ENCODE results near the gene CORO6.

Gene CORO6

GRCh38 chr17:29612404-29613280, 10.1 kb downstream of the CORO6 start:
- DNase-seq = no peak

- DNase-seq = no peak
These were observed 10.7 kb downstream of the CORO6 start for GRCh38 chr17:29612094-29612403.

- DNase-seq = no peak
These were observed 11.2 kb downstream of the CORO6 start for GRCh38 chr17:29611351-29612093.

- no peak for DNase-seq
These were observed 12.3 kb downstream of the CORO6 start for GRCh38 chr17:29610395-29610794.

- no peak for DNase-seq
These were observed 13.7 kb downstream of the CORO6 start for GRCh38 chr17:29608986-29609385.

GRCh38 chr17:29607557-29608195, 15.0 kb downstream of the CORO6 start:
- DNase-seq = no peak

- no peak for DNase-seq
These were observed 19.5 kb downstream of the CORO6 start for GRCh38 chr17:29603109-29603674.

- no peak for DNase-seq
These were observed 25.1 kb downstream of the CORO6 start for GRCh38 chr17:29597361-29598172.

GRCh38 chr17:29596811-29597210, 25.9 kb downstream of the CORO6 start:
- no peak for DNase-seq

- no peak for DNase-seq
These were observed 26.6 kb downstream of the CORO6 start for GRCh38 chr17:29595943-29596774.

GRCh38 chr17:29595107-29595942, 27.4 kb downstream of the CORO6 start:
- no peak for DNase-seq

GRCh38 chr17:29594519-29595090, 28.1 kb downstream of the CORO6 start:
- no peak for DNase-seq

GRCh38 chr17:29593591-29594518, 28.9 kb downstream of the CORO6 start:
- DNase-seq = no peak

GRCh38 chr17:29592850-29593551, 29.7 kb downstream of the CORO6 start, which contains the start of gene ANKRD13B:
TSS of gene ANKRD13B (plus strand) at chr17:29593132. CDS start at chr17:29593622, 490 bp downstream.
- peak; percentile 28 for DNase-seq

GRCh38 chr17:29591737-29592608, 30.7 kb downstream of the CORO6 start:
- DNase-seq = peak; percentile 94

GRCh38 chr17:29591146-29591736, 31.5 kb downstream of the CORO6 start:
- peak; percentile 87 for DNase-seq

Data from NCI-H226 (cell line).